Mammary epithelial cell (primary cell): ENCODE data around the gene KRT76.

Source experiments
- EZH2 ChIP-seq: IDR thresholded peaks from 2 replicates; pipeline ENCODE4 v1.6.1; 2012; ENCODE audit warnings: low read length, inconsistent platforms, borderline replicate concordance
- TF ChIP-seq, protein P1 (sequence below), 2 donors: IDR thresholded peaks in 1 of 2; conservative IDR thresholded peaks in 1 of 2; 2 replicates each; pipeline ENCODE4 v1.5.1; 2011 to 2012; ENCODE audit warnings: inconsistent platforms in 2 of 2, low read length in 2 of 2, mild to moderate bottlenecking in 2 of 2, control low read depth in 1 of 2, low read depth in 1 of 2; ENCODE audit not compliant: insufficient read depth in 1 of 2; ENCODE audit errors: extremely low read depth in 1 of 2

GRCh38 chr12:52778833-52779232 lies 1.7 kb upstream of the KRT76 start:
- TF ChIP-seq, protein P1, sequence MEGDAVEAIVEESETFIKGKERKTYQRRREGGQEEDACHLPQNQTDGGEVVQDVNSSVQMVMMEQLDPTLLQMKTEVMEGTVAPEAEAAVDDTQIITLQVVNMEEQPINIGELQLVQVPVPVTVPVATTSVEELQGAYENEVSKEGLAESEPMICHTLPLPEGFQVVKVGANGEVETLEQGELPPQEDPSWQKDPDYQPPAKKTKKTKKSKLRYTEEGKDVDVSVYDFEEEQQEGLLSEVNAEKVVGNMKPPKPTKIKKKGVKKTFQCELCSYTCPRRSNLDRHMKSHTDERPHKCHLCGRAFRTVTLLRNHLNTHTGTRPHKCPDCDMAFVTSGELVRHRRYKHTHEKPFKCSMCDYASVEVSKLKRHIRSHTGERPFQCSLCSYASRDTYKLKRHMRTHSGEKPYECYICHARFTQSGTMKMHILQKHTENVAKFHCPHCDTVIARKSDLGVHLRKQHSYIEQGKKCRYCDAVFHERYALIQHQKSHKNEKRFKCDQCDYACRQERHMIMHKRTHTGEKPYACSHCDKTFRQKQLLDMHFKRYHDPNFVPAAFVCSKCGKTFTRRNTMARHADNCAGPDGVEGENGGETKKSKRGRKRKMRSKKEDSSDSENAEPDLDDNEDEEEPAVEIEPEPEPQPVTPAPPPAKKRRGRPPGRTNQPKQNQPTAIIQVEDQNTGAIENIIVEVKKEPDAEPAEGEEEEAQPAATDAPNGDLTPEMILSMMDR (conservative IDR thresholded peaks at IDR 0.05 in 1 of 2, IDR thresholded peaks at IDR 0.05 in 1 of 2; ENCODE audit: extremely low read depth in 1 of 2, insufficient read depth in 1 of 2, low read depth in 1 of 2, low read length in 2 of 2) = no peak
- no peak for TF ChIP-seq EZH2
